Stimulated activated CD4-positive, alpha-beta T cell treated with anti-CD3 and anti-CD28 coated beads, Interleukin-1b, Interleukin-23, amount 100 ng/mL, for 4 hours (primary cell): ENCODE results near the gene TMEM184A.

Experiments
- DNase-seq, 2 donors: peaks; one replicate each; pipeline ENCODE4 v3.0.0-alpha.2; 2020; ENCODE audit warnings: low read depth in 2 of 2

The TMEM184A gene

GRCh38 chr7:1567896-1568510 lies 12.0 kb upstream of the TMEM184A start:
- no peak for DNase-seq

GRCh38 chr7:1567049-1567771 lies 11.2 kb upstream of the TMEM184A start:
- DNase-seq, result no peak

GRCh38 chr7:1566687-1567048 lies 10.7 kb upstream of the TMEM184A start:
- DNase-seq, result no peak

GRCh38 chr7:1564603-1565022 lies 8.6 kb upstream of the TMEM184A start:
- DNase-seq, result no peak

- DNase-seq, result no peak
Measured at GRCh38 chr7:1563981-1564602, 8.1 kb upstream of the TMEM184A start.

GRCh38 chr7:1562597-1563051 lies 6.6 kb upstream of the TMEM184A start:
- DNase-seq, result no peak

- no peak for DNase-seq
Measured at GRCh38 chr7:1562116-1562515, 6.1 kb upstream of the TMEM184A start.

GRCh38 chr7:1561036-1561940 lies 5.3 kb upstream of the TMEM184A start:
- DNase-seq, result no peak

- no peak for DNase-seq
Measured at GRCh38 chr7:1560620-1561031, 4.6 kb upstream of the TMEM184A start.

GRCh38 chr7:1559626-1560590 lies 3.9 kb upstream of the TMEM184A start:
- DNase-seq, result no peak

GRCh38 chr7:1558841-1559625 lies 3.0 kb upstream of the TMEM184A start:
- no peak for DNase-seq

GRCh38 chr7:1558181-1558811 lies 2.3 kb upstream of the TMEM184A start:
- no peak for DNase-seq

GRCh38 chr7:1557771-1558170 lies 1.8 kb upstream of the TMEM184A start:
- no peak for DNase-seq

- no peak for DNase-seq
Measured at GRCh38 chr7:1557006-1557405, 1.0 kb upstream of the TMEM184A start.

GRCh38 chr7:1555046-1555812 lies 776 bp downstream of the TMEM184A start:
- no peak for DNase-seq

- no peak for DNase-seq
Measured at GRCh38 chr7:1554333-1555045, 1.5 kb downstream of the TMEM184A start.

- no peak for DNase-seq
Measured at GRCh38 chr7:1553512-1554210, 2.3 kb downstream of the TMEM184A start.

- no peak for DNase-seq
Measured at GRCh38 chr7:1552200-1552599, 3.8 kb downstream of the TMEM184A start.
